ENCODE measurements around the gene MAS1L. TPM values are rescaled to one million over a fixed set of nuclear protein-coding genes. Genes with fewer than 3 reads are reported as not detected.

The MAS1L gene
- total and polyA plus RNA-seq, 2 donors, result 0.32 TPM; not detected in 1

- 82% methylated on average over 5 of the region's 5 CpGs for WGBS
- no peak for DNase-seq (ENCODE audit: extremely low spot score)
These were observed 625 bp downstream of the MAS1L start for GRCh38 chr6:29487131-29487530.

GRCh38 chr6:29486577-29486976 is 1.2 kb downstream of the MAS1L start:
- H3K4me1 ChIP-seq (ENCODE audit: insufficient read depth), result no peaks in the 10 kb centered on the region
- 57% methylated on average over 4 of the region's 4 CpGs for WGBS
- no peaks in the 10 kb centered on the region for H3K36me3 ChIP-seq (ENCODE audit: insufficient read depth)
- no peak for DNase-seq (ENCODE audit: extremely low spot score)
- H3K27ac ChIP-seq (ENCODE audit: low read depth), result no peak overlapping the region
- no peak overlapping the region for H3K4me3 ChIP-seq (ENCODE audit: low read depth, low read length)

More at GRCh38 chr6:29487131-29487530, 625 bp downstream of the MAS1L start:
- Histone ChIP-seq H3K4me1 (ENCODE audit: insufficient read depth) (no peaks in the 10 kb centered on the region), H3K27ac (ENCODE audit: low read depth) (no peak overlapping the region), H3K36me3 (ENCODE audit: insufficient read depth) (no peaks in the 10 kb centered on the region), H3K4me3 (ENCODE audit: low read depth, low read length) (no peak overlapping the region)

- Histone ChIP-seq H3K36me3 (ENCODE audit: insufficient read depth) (no peaks in the 10 kb centered on the region), H3K4me1 (ENCODE audit: insufficient read depth) (no peaks in the 10 kb centered on the region), H3K4me3 (ENCODE audit: low read depth, low read length) (no peak overlapping the region), H3K27ac (ENCODE audit: low read depth) (no peak overlapping the region)
- no peak for DNase-seq (ENCODE audit: extremely low spot score)
- 77% methylated on average over 1 of the region's 1 CpG for WGBS
These were observed 4.0 kb downstream of the MAS1L start for GRCh38 chr6:29483735-29484134.

- whole genome bisulfite sequencing, result 73% methylated on average over 3 of the region's 3 CpGs
- Histone ChIP-seq H3K4me3 (ENCODE audit: low read depth, low read length) (no peak overlapping the region), H3K36me3 (ENCODE audit: insufficient read depth) (no peaks in the 10 kb centered on the region), H3K4me1 (ENCODE audit: insufficient read depth) (no peaks in the 10 kb centered on the region), H3K27ac (ENCODE audit: low read depth) (no peak overlapping the region)
- DNase-seq (ENCODE audit: extremely low spot score), result no peak
These were observed 4.6 kb downstream of the MAS1L start for GRCh38 chr6:29483186-29483585.

GRCh38 chr6:29479560-29479959 is 8.2 kb downstream of the MAS1L start:
- no peak for DNase-seq (ENCODE audit: extremely low spot score)
- Histone ChIP-seq H3K4me1 (ENCODE audit: insufficient read depth) (no peaks in the 10 kb centered on the region), H3K4me3 (ENCODE audit: low read depth, low read length) (no peak overlapping the region), H3K36me3 (ENCODE audit: insufficient read depth) (no peaks in the 10 kb centered on the region), H3K27ac (ENCODE audit: low read depth) (no peak overlapping the region)
- 68% methylated on average over 2 of the region's 2 CpGs for WGBS

GRCh38 chr6:29478740-29479139 is 9.0 kb downstream of the MAS1L start:
- Histone ChIP-seq H3K27ac (ENCODE audit: low read depth) (no peak overlapping the region), H3K36me3 (ENCODE audit: insufficient read depth) (no peaks in the 10 kb centered on the region), H3K4me3 (ENCODE audit: low read depth, low read length) (no peak overlapping the region), H3K4me1 (ENCODE audit: insufficient read depth) (no peaks in the 10 kb centered on the region)
- WGBS, result 83% methylated on average over 5 of the region's 5 CpGs
- no peak for DNase-seq (ENCODE audit: extremely low spot score)

GRCh38 chr6:29477923-29478450 is 9.8 kb downstream of the MAS1L start:
- DNase-seq (ENCODE audit: extremely low spot score), result no peak
- WGBS, result 47% methylated on average over 5 of the region's 5 CpGs
- no peaks in the 10 kb centered on the region for H3K36me3 ChIP-seq (ENCODE audit: insufficient read depth)

GRCh38 chr6:29474996-29475395 is 12.8 kb downstream of the MAS1L start:
- DNase-seq (ENCODE audit: extremely low spot score), result no peak
- H3K36me3 ChIP-seq (ENCODE audit: insufficient read depth), result no peaks in the 10 kb centered on the region
- H3K4me1 ChIP-seq (ENCODE audit: insufficient read depth), result no peaks in the 10 kb centered on the region
- H3K27ac ChIP-seq (ENCODE audit: low read depth), result no peak overlapping the region
- no peak overlapping the region for H3K4me3 ChIP-seq (ENCODE audit: low read depth, low read length)
- 77% methylated on average over 2 of the region's 2 CpGs for WGBS

More at GRCh38 chr6:29477923-29478450, 9.8 kb downstream of the MAS1L start:
- no peaks in the 10 kb centered on the region for H3K4me1 ChIP-seq (ENCODE audit: insufficient read depth)
- no peak overlapping the region for H3K4me3 ChIP-seq (ENCODE audit: low read depth, low read length)
- H3K27ac ChIP-seq (ENCODE audit: low read depth), result no peak overlapping the region

GRCh38 chr6:29466241-29466640 is 21.5 kb downstream of the MAS1L start:
- Histone ChIP-seq H3K4me1 (ENCODE audit: insufficient read depth) (no peaks in the 10 kb centered on the region), H3K4me3 (ENCODE audit: low read depth, low read length) (no peak overlapping the region), H3K27ac (ENCODE audit: low read depth) (no peak overlapping the region), H3K36me3 (ENCODE audit: insufficient read depth) (no peaks in the 10 kb centered on the region)
- DNase-seq (ENCODE audit: extremely low spot score), result no peak
- WGBS, result 56% methylated on average over 6 of the region's 6 CpGs

- no peaks in the 10 kb centered on the region for H3K36me3 ChIP-seq (ENCODE audit: insufficient read depth)
- H3K4me1 ChIP-seq (ENCODE audit: insufficient read depth), result no peaks in the 10 kb centered on the region
- no peak for DNase-seq (ENCODE audit: extremely low spot score)
- no peak overlapping the region for H3K27ac ChIP-seq (ENCODE audit: low read depth)
- H3K4me3 ChIP-seq (ENCODE audit: low read depth, low read length), result no peak overlapping the region
- 88% methylated on average over 2 of the region's 2 CpGs for WGBS
These were observed 22.0 kb downstream of the MAS1L start for GRCh38 chr6:29465801-29466200.

GRCh38 chr6:29465279-29465678 is 22.5 kb downstream of the MAS1L start:
- DNase-seq (ENCODE audit: extremely low spot score), result no peak
- WGBS, result 64% methylated on average over 2 of the region's 2 CpGs
- no peaks in the 10 kb centered on the region for H3K36me3 ChIP-seq (ENCODE audit: insufficient read depth)
- H3K4me1 ChIP-seq (ENCODE audit: insufficient read depth), result no peaks in the 10 kb centered on the region
- no peak overlapping the region for H3K27ac ChIP-seq (ENCODE audit: low read depth)
- no peak overlapping the region for H3K4me3 ChIP-seq (ENCODE audit: low read depth, low read length)

GRCh38 chr6:29462022-29462421 is 25.7 kb downstream of the MAS1L start:
- no peaks in the 10 kb centered on the region for H3K36me3 ChIP-seq (ENCODE audit: insufficient read depth)
- no peaks in the 10 kb centered on the region for H3K4me1 ChIP-seq (ENCODE audit: insufficient read depth)
- no peak for DNase-seq (ENCODE audit: extremely low spot score)
- no peak overlapping the region for H3K4me3 ChIP-seq (ENCODE audit: low read depth, low read length)
- no peak overlapping the region for H3K27ac ChIP-seq (ENCODE audit: low read depth)
- WGBS, result 83% methylated on average over 6 of the region's 6 CpGs

- no peak for DNase-seq (ENCODE audit: extremely low spot score)
These were observed 26.5 kb downstream of the MAS1L start for GRCh38 chr6:29461021-29461814.

GRCh38 chr6:29456971-29457370 is 30.8 kb downstream of the MAS1L start, which contains the start of the genes OR11A1 and OR2H1:
OR11A1 (minus strand) TSS chr6:29457071; CDS start chr6:29427641, 29,430 bp downstream.
OR2H1 (plus strand) TSS chr6:29457155; CDS start chr6:29461770, 4,615 bp downstream.
- WGBS, result 59% methylated on average over 2 of the region's 2 CpGs
- H3K27ac ChIP-seq (ENCODE audit: low read depth), result no peak within 1 kb of the TSS

More at GRCh38 chr6:29461021-29461814, 26.5 kb downstream of the MAS1L start:
- H3K4me1 ChIP-seq (ENCODE audit: insufficient read depth), result no peaks in the 10 kb centered on the region
- no peak overlapping the region for H3K4me3 ChIP-seq (ENCODE audit: low read depth, low read length)
- H3K27ac ChIP-seq (ENCODE audit: low read depth), result no peak overlapping the region
- H3K36me3 ChIP-seq (ENCODE audit: insufficient read depth), result no peaks in the 10 kb centered on the region
- 84% methylated on average over 5 of the region's 5 CpGs for WGBS

More at GRCh38 chr6:29456971-29457370, 30.8 kb downstream of the MAS1L start, which contains the start of the genes OR11A1 and OR2H1:
- Histone ChIP-seq H3K36me3 (ENCODE audit: insufficient read depth) (no peaks in the 10 kb centered on the region), H3K4me3 (ENCODE audit: low read depth, low read length) (no peak within 1 kb of the TSS), H3K4me1 (ENCODE audit: insufficient read depth) (no peaks in the 10 kb centered on the region)
- no peak for DNase-seq (ENCODE audit: extremely low spot score)

Measured in urinary bladder (tissue), 4 donors.